DND-41 (cell line): Measurements from ENCODE around the gene RBMS3.

ENCODE experiments used
- ATAC-seq: fragments of 200-7000 bp; cut with Tn5 transposase; 3 replicates; pipeline ENCODE4 v1.9.1; 2021; ENCODE audit warnings: low read depth; ENCODE audit not compliant: insufficient read depth
- DNase-seq: peaks from one replicate; pipeline ENCODE4 v3.0.0-alpha.2; 2020
- H2AFZ ChIP-seq: 2 replicates; pipeline ENCODE4 v1.6.0; 2012; ENCODE audit warnings: low read depth, low read length
- H3K27ac ChIP-seq: 2 replicates; pipeline ENCODE4 v1.5.1; 2012; ENCODE audit warnings: low read length, inconsistent platforms
- H3K27me3 ChIP-seq: fragments of 200-600 bp; sonication (generic); 2 replicates; pipeline ENCODE4 v1.6.0; 2012; ENCODE audit warnings: low read length, mild to moderate bottlenecking, inconsistent platforms; ENCODE audit not compliant: insufficient read depth, poor library complexity
- H3K36me3 ChIP-seq: 2 replicates; pipeline ENCODE4 v1.5.1; 2012; ENCODE audit warnings: low read length, inconsistent platforms; ENCODE audit not compliant: insufficient read depth
- H3K4me1 ChIP-seq: 2 replicates; pipeline ENCODE4 v1.5.1; 2012; ENCODE audit warnings: mild to moderate bottlenecking, low read length; ENCODE audit not compliant: insufficient read depth
- H3K4me2 ChIP-seq: 2 replicates; pipeline ENCODE4 v1.6.0; 2012; ENCODE audit warnings: mild to moderate bottlenecking, moderate library complexity, low read length, inconsistent platforms; ENCODE audit not compliant: insufficient read depth
- H3K4me3 ChIP-seq, 2 experiments: fragments of 200-600 bp in 1 of 2; shearing (Covaris generic) in 1 of 2; 2 replicates each; pipeline ENCODE4 v1.5.1; 2012 to 2016; ENCODE audit warnings: inconsistent platforms in 2 of 2, low read length in 2 of 2, mild to moderate bottlenecking in 2 of 2, low read depth in 1 of 2, moderate library complexity in 1 of 2
- H3K79me2 ChIP-seq: 2 replicates; pipeline ENCODE4 v1.6.0; 2012; ENCODE audit warnings: low read length, inconsistent platforms; ENCODE audit not compliant: insufficient read depth
- H3K9ac ChIP-seq: 2 replicates; pipeline ENCODE4 v1.6.0; 2012; ENCODE audit warnings: low read depth, mild to moderate bottlenecking, inconsistent platforms, low read length, moderate library complexity
- H3K9me3 ChIP-seq: 2 replicates; pipeline ENCODE4 v1.5.1; 2012; ENCODE audit warnings: low read length, moderate library complexity, mild to moderate bottlenecking, inconsistent platforms; ENCODE audit not compliant: insufficient read depth, severe bottlenecking
- H4K20me1 ChIP-seq: 2 replicates; pipeline ENCODE4 v1.6.0; 2012; ENCODE audit warnings: low read length; ENCODE audit not compliant: insufficient read depth
- CTCF ChIP-seq: IDR thresholded peaks from 2 replicates; pipeline ENCODE4 v1.5.1; 2012; ENCODE audit warnings: borderline replicate concordance, low read length, moderate library complexity, mild to moderate bottlenecking; ENCODE audit not compliant: poor library complexity, severe bottlenecking; ENCODE audit errors: extremely low read depth
- EZH2 ChIP-seq: IDR thresholded peaks from 3 replicates; pipeline ENCODE4 v1.6.1; 2012; ENCODE audit warnings: borderline replicate concordance, low read depth, mild to moderate bottlenecking, moderate library complexity, low read length, inconsistent platforms; ENCODE audit not compliant: severe bottlenecking

The RBMS3 gene

DNA sequence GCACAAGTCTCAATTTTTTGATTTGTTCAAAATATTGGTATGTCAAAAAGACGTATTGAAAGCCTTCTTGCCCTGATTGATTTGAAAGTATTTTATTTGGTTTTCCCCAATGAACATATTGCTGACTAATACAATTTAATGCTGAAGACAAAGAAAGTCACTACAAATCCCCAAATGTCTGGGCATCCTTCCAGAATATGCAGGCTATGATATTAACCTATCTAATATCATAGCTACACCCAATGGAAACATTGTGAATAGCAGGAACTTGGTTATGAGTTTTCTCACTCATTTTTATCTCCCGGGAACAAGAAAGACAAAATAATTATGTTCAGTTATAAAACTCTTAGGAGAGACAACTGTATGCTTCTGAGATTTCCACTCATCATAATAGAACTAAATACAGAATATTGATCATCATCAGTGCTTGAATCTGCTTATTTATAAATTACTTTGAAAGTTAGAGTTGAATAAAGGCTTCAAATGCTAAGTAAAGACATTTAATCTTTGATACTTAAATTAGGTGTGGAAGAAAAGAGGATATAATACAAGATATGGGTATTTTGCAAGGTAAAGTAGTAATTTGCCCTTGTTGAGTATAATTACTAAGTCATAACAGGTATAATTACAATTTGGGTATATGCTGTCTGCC lies 483.9 kb downstream of the RBMS3 start:
- H2AFZ ChIP-seq = no peak overlapping the region
- no peak overlapping the region for H3K4me2 ChIP-seq
- H3K9me3 ChIP-seq = no peaks in the 10 kb centered on the region
- H3K27me3 ChIP-seq = no peaks in the 10 kb centered on the region
- no peaks in the 10 kb centered on the region for H4K20me1 ChIP-seq
- TF ChIP-seq CTCF = peak; percentile 38
- TF ChIP-seq EZH2 = no peak
- H3K27ac ChIP-seq = no peak overlapping the region
- no peaks in the 10 kb centered on the region for H3K36me3 ChIP-seq
- ATAC-seq (no peak), DNase-seq (no peak)
- no peak overlapping the region for H3K4me3 ChIP-seq
- no peaks in the 10 kb centered on the region for H3K79me2 ChIP-seq
- no peaks in the 10 kb centered on the region for H3K4me1 ChIP-seq
- H3K9ac ChIP-seq = no peak overlapping the region

GRCh38 chr3:29771602-29772001 lies 490.7 kb downstream of the RBMS3 start:
- Histone ChIP-seq H3K4me3 (no peak overlapping the region), H3K9ac (no peak overlapping the region), H3K4me2 (no peak overlapping the region), H3K79me2 (no peaks in the 10 kb centered on the region), H4K20me1 (no peaks in the 10 kb centered on the region), H3K27me3 (no peaks in the 10 kb centered on the region), H3K36me3 (no peaks in the 10 kb centered on the region), H3K27ac (no peak overlapping the region), H3K4me1 (no peaks in the 10 kb centered on the region), H2AFZ (no peak overlapping the region), H3K9me3 (no peaks in the 10 kb centered on the region)
- no peak for ATAC-seq
- TF ChIP-seq EZH2 = no peak
- TF ChIP-seq CTCF = no peak
- DNase-seq = no peak

- Histone ChIP-seq H3K4me1 (no peaks in the 10 kb centered on the region), H3K4me2 (no peak overlapping the region), H3K9me3 (no peaks in the 10 kb centered on the region), H3K79me2 (no peaks in the 10 kb centered on the region), H4K20me1 (no peaks in the 10 kb centered on the region), H3K27ac (no peak overlapping the region), H3K36me3 (no peaks in the 10 kb centered on the region), H2AFZ (no peak overlapping the region), H3K27me3 (no peaks in the 10 kb centered on the region), H3K9ac (no peak overlapping the region), H3K4me3 (no peak overlapping the region)
- no peak for ATAC-seq
- TF ChIP-seq EZH2 (no peak), CTCF (no peak)
- DNase-seq = no peak
Observed at GRCh38 chr3:29772436-29772835, 491.6 kb downstream of the RBMS3 start.

GRCh38 chr3:29773481-29773880 lies 492.6 kb downstream of the RBMS3 start:
- Histone ChIP-seq H4K20me1 (no peaks in the 10 kb centered on the region), H3K36me3 (no peaks in the 10 kb centered on the region), H3K4me3 (no peak overlapping the region), H3K9me3 (no peaks in the 10 kb centered on the region), H2AFZ (no peak overlapping the region), H3K27ac (no peak overlapping the region), H3K4me2 (no peak overlapping the region), H3K79me2 (no peaks in the 10 kb centered on the region), H3K9ac (no peak overlapping the region), H3K27me3 (no peaks in the 10 kb centered on the region), H3K4me1 (no peaks in the 10 kb centered on the region)
- ATAC-seq (no peak), DNase-seq (no peak)
- TF ChIP-seq EZH2 (no peak), CTCF (no peak)
